GM23338 (cell line): Measurements from ENCODE around the gene MVP. TPM values are rescaled to one million over a fixed set of nuclear protein-coding genes. Genes with fewer than 3 reads are reported as not detected.

Source experiments
- ATAC-seq: fragments of 200-7000 bp; cut with Tn5 transposase; 3 replicates; pipeline ENCODE4 v1.9.1; 2020
- DNase-seq: peaks from one replicate; pipeline ENCODE4 v3.0.0-alpha.2; 2015; ENCODE audit warnings: low spot score
- H2AFZ ChIP-seq: fragments of 200-600 bp; sonication (generic); 2 replicates; pipeline ENCODE4 v1.8.0; 2016; ENCODE audit warnings: antibody characterized with exemption, mild to moderate bottlenecking, moderate library complexity
- H3F3A ChIP-seq: fragments of 200-600 bp; sonication (generic); replicated peaks from 2 replicates; pipeline ENCODE4 v1.8.0; 2017; ENCODE audit warnings: antibody characterized with exemption, mixed run types, low read depth
- H3K27ac ChIP-seq: fragments of 200-600 bp; sonication (generic); 2 replicates; pipeline ENCODE4 v1.6.1; 2016; ENCODE audit warnings: low read depth
- H3K27me3 ChIP-seq: fragments of 200-600 bp; sonication (generic); 2 replicates; pipeline ENCODE4 v1.8.0; 2016; ENCODE audit warnings: mild to moderate bottlenecking, mixed run types, moderate library complexity; ENCODE audit not compliant: insufficient read depth
- H3K36me3 ChIP-seq: fragments of 200-600 bp; sonication (generic); 2 replicates; pipeline ENCODE4 v1.8.0; 2016; ENCODE audit warnings: mild to moderate bottlenecking; ENCODE audit not compliant: insufficient read depth
- H3K4me1 ChIP-seq: fragments of 200-600 bp; sonication (generic); 2 replicates; pipeline ENCODE4 v1.8.0; 2016; ENCODE audit warnings: mild to moderate bottlenecking, moderate library complexity; ENCODE audit not compliant: insufficient read depth
- H3K4me2 ChIP-seq: fragments of 200-600 bp; sonication (generic); 2 replicates; pipeline ENCODE4 v1.7.1; 2017; ENCODE audit warnings: mixed run types
- H3K4me3 ChIP-seq: fragments of 200-600 bp; sonication (generic); 2 replicates; pipeline ENCODE4 v1.6.1; 2016; ENCODE audit warnings: mixed run types
- H3K79me2 ChIP-seq: fragments of 200-600 bp; sonication (generic); replicated peaks from 2 replicates; pipeline ENCODE4 v1.8.0; 2017; ENCODE audit warnings: mild to moderate bottlenecking; ENCODE audit not compliant: insufficient read depth
- H3K9me2 ChIP-seq: fragments of 200-600 bp; sonication (generic); 2 replicates; pipeline ENCODE4 v1.8.0; 2017; ENCODE audit not compliant: insufficient read depth
- H4K20me1 ChIP-seq: fragments of 200-600 bp; sonication (generic); replicated peaks from 2 replicates; pipeline ENCODE4 v1.8.0; 2017; ENCODE audit warnings: mild to moderate bottlenecking; ENCODE audit not compliant: insufficient read depth
- H3K27ac Mint-ChIP-seq: 2 replicates; pipeline ENCODE4 v1.8.0; 2020; ENCODE audit warnings: inconsistent platforms, mild to moderate bottlenecking, moderate library complexity, mixed read lengths
- H3K27me3 Mint-ChIP-seq: 3 replicates; pipeline ENCODE4 v1.8.0; 2022; ENCODE audit warnings: low read depth, mild to moderate bottlenecking, moderate library complexity, mixed read lengths, inconsistent platforms; ENCODE audit not compliant: insufficient read depth, poor library complexity
- H3K36me3 Mint-ChIP-seq: 3 replicates; pipeline ENCODE4 v1.8.0; 2021; ENCODE audit warnings: low read depth, mild to moderate bottlenecking, inconsistent platforms, moderate library complexity, mixed read lengths
- H3K4me1 Mint-ChIP-seq: 3 replicates; pipeline ENCODE4 v1.8.0; 2020; ENCODE audit warnings: mild to moderate bottlenecking, inconsistent platforms, mixed read lengths
- H3K4me3 Mint-ChIP-seq: 3 replicates; pipeline ENCODE4 v1.8.0; 2021; ENCODE audit warnings: moderate library complexity, mild to moderate bottlenecking, inconsistent platforms, mixed read lengths
- H3K9me3 Mint-ChIP-seq: 3 replicates; pipeline ENCODE4 v1.8.0; 2020; ENCODE audit warnings: moderate library complexity, mild to moderate bottlenecking, inconsistent platforms, mixed read lengths
- CREB1 ChIP-seq: fragments of 250-450 bp; sonication (Bioruptor Pico); IDR thresholded peaks from 2 replicates; pipeline ENCODE4 v1.5.0; 2020; ENCODE audit warnings: low read depth, mild to moderate bottlenecking, moderate library complexity
- EZH2 ChIP-seq: fragments of 200-600 bp; sonication (generic); IDR thresholded peaks from one replicate; pipeline ENCODE4 v1.8.0; 2017; ENCODE audit warnings: antibody characterized with exemption, mild to moderate bottlenecking, low read depth; ENCODE audit not compliant: unreplicated experiment
- EZH2phosphoT487 ChIP-seq: fragments of 200-600 bp; sonication (generic); IDR thresholded peaks from one replicate; pipeline ENCODE4 v1.8.1; 2018; ENCODE audit warnings: antibody characterized with exemption; ENCODE audit not compliant: unreplicated experiment
- JUNB ChIP-seq: IDR thresholded peaks from one replicate; pipeline ENCODE4 v1.6.1; 2016; ENCODE audit warnings: antibody characterized with exemption; ENCODE audit not compliant: unreplicated experiment
- NANOG ChIP-seq: IDR thresholded peaks from 2 replicates; pipeline ENCODE4 v1.6.1; 2016; ENCODE audit warnings: antibody characterized with exemption, borderline replicate concordance
- POLR2AphosphoS5 ChIP-seq: IDR thresholded peaks from 2 replicates; pipeline ENCODE4 v1.6.1; 2016; ENCODE audit warnings: antibody characterized with exemption, low read depth
- STAT1 ChIP-seq: IDR thresholded peaks from one replicate; pipeline ENCODE4 v1.6.1; 2016; ENCODE audit warnings: antibody characterized with exemption; ENCODE audit not compliant: unreplicated experiment
- ZNF114 ChIP-seq: fragments of 250-450 bp; sonication (Bioruptor Pico); IDR thresholded peaks from 2 replicates; pipeline ENCODE4 v1.5.0; 2020; ENCODE audit warnings: mild to moderate bottlenecking, moderate library complexity
- ZNF331 ChIP-seq: fragments of 250-450 bp; sonication (Bioruptor Pico); IDR thresholded peaks from 2 replicates; pipeline ENCODE4 v1.5.0; 2020; ENCODE audit warnings: low read depth, mild to moderate bottlenecking, moderate library complexity
- polyA plus RNA-seq: library from polyadenylated mRNA; unstranded; fragments of >200 nt; fragmentation: Nextera tagmentation; extraction: Ambion mirVana; gene quantifications from 2 replicates; pipeline ENCODE4 v1.2.1, GENCODE V29; 2016
- total RNA-seq: library from RNA; depleted of rRNA; stranded (reverse); fragments of >200 nt; shearing (Covaris generic); gene quantifications from 2 replicates; pipeline ENCODE4 v1.2.3, GENCODE V29; 2014
- TF ChIP-seq, protein P1 (sequence below), 2 experiments: fragments of 200-600 bp in 1 of 2; sonication (generic) in 1 of 2; conservative IDR thresholded peaks; 2 replicates each; pipeline versions ENCODE4 v1.5.1 to v1.6.1; 2016 to 2017; ENCODE audit warnings: antibody characterized with exemption in 2 of 2, low read depth in 2 of 2, mild to moderate bottlenecking in 2 of 2, moderate library complexity in 1 of 2
- TF ChIP-seq, protein P2 (sequence below): fragments of 250-450 bp; sonication (Bioruptor Pico); IDR thresholded peaks from 2 replicates; pipeline ENCODE4 v1.5.0; 2020; ENCODE audit warnings: mild to moderate bottlenecking, moderate library complexity
- TF ChIP-seq, protein P3 (sequence below): IDR thresholded peaks from one replicate; pipeline ENCODE4 v1.6.1; 2018; ENCODE audit warnings: antibody characterized with exemption; ENCODE audit not compliant: unreplicated experiment
- TF ChIP-seq, protein P4 (sequence below): IDR thresholded peaks from 2 replicates; pipeline ENCODE4 v1.6.1; 2016; ENCODE audit warnings: antibody characterized with exemption

Gene MVP
- total and polyA plus RNA-seq, 2 experiments from 2014 or later = 1.4 to 3.7 TPM

DNA sequence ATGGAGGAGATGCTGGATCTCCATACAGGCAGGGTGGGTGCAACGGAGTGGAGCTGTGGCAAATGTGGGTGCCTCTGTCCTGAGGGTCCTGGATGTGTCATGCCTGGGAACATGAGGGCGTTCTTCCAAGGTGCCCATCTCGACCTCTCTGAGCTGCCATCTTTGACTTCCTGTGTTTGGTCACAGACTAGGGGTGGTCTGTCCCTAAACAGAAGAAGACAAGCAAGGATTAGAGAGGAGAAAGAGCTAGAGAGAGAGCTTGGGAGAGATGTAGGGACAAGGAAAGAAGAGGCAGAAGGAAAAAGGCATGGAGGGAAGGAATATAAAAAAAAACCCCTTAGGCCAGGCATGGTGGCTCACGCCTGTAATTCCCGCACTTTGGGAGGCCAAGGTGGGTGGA is 45.5 kb upstream of the MVP start:
- H3K4me1 Mint-ChIP-seq = peaks cover 13% of the 10 kb centered on the region
- Histone ChIP-seq H2AFZ (no peak overlapping the region), H3K27ac (no peak overlapping the region), H3K9me2 (peaks cover 5% of the 10 kb centered on the region; the same call in 1 of the 2 replicates), H4K20me1 (no peaks in the 10 kb centered on the region), H3K4me2 (no peak overlapping the region), H3K4me3 (no peak overlapping the region), H3F3A (no peaks in the 10 kb centered on the region), H3K36me3 (no peaks in the 10 kb centered on the region), H3K4me1 (no peaks in the 10 kb centered on the region), H3K79me2 (no peaks in the 10 kb centered on the region), H3K27me3 (no peaks in the 10 kb centered on the region)
- H3K27me3 Mint-ChIP-seq = peaks cover 13% of the 10 kb centered on the region
- TF ChIP-seq EZH2 (no peak), CREB1 (CRISPR knock-in tag) (no peak), STAT1 (no peak), POLR2AphosphoS5 (no peak), NANOG (no peak), JUNB (no peak), EZH2phosphoT487 (no peak), ZNF114 (CRISPR knock-in tag) (no peak), ZNF331 (CRISPR knock-in tag) (no peak)
- TF ChIP-seq, protein P1, sequence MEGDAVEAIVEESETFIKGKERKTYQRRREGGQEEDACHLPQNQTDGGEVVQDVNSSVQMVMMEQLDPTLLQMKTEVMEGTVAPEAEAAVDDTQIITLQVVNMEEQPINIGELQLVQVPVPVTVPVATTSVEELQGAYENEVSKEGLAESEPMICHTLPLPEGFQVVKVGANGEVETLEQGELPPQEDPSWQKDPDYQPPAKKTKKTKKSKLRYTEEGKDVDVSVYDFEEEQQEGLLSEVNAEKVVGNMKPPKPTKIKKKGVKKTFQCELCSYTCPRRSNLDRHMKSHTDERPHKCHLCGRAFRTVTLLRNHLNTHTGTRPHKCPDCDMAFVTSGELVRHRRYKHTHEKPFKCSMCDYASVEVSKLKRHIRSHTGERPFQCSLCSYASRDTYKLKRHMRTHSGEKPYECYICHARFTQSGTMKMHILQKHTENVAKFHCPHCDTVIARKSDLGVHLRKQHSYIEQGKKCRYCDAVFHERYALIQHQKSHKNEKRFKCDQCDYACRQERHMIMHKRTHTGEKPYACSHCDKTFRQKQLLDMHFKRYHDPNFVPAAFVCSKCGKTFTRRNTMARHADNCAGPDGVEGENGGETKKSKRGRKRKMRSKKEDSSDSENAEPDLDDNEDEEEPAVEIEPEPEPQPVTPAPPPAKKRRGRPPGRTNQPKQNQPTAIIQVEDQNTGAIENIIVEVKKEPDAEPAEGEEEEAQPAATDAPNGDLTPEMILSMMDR (conservative IDR thresholded peaks at IDR 0.05; ENCODE audit: low read depth in 2 of 2) = no peak
- TF ChIP-seq, protein P2, sequence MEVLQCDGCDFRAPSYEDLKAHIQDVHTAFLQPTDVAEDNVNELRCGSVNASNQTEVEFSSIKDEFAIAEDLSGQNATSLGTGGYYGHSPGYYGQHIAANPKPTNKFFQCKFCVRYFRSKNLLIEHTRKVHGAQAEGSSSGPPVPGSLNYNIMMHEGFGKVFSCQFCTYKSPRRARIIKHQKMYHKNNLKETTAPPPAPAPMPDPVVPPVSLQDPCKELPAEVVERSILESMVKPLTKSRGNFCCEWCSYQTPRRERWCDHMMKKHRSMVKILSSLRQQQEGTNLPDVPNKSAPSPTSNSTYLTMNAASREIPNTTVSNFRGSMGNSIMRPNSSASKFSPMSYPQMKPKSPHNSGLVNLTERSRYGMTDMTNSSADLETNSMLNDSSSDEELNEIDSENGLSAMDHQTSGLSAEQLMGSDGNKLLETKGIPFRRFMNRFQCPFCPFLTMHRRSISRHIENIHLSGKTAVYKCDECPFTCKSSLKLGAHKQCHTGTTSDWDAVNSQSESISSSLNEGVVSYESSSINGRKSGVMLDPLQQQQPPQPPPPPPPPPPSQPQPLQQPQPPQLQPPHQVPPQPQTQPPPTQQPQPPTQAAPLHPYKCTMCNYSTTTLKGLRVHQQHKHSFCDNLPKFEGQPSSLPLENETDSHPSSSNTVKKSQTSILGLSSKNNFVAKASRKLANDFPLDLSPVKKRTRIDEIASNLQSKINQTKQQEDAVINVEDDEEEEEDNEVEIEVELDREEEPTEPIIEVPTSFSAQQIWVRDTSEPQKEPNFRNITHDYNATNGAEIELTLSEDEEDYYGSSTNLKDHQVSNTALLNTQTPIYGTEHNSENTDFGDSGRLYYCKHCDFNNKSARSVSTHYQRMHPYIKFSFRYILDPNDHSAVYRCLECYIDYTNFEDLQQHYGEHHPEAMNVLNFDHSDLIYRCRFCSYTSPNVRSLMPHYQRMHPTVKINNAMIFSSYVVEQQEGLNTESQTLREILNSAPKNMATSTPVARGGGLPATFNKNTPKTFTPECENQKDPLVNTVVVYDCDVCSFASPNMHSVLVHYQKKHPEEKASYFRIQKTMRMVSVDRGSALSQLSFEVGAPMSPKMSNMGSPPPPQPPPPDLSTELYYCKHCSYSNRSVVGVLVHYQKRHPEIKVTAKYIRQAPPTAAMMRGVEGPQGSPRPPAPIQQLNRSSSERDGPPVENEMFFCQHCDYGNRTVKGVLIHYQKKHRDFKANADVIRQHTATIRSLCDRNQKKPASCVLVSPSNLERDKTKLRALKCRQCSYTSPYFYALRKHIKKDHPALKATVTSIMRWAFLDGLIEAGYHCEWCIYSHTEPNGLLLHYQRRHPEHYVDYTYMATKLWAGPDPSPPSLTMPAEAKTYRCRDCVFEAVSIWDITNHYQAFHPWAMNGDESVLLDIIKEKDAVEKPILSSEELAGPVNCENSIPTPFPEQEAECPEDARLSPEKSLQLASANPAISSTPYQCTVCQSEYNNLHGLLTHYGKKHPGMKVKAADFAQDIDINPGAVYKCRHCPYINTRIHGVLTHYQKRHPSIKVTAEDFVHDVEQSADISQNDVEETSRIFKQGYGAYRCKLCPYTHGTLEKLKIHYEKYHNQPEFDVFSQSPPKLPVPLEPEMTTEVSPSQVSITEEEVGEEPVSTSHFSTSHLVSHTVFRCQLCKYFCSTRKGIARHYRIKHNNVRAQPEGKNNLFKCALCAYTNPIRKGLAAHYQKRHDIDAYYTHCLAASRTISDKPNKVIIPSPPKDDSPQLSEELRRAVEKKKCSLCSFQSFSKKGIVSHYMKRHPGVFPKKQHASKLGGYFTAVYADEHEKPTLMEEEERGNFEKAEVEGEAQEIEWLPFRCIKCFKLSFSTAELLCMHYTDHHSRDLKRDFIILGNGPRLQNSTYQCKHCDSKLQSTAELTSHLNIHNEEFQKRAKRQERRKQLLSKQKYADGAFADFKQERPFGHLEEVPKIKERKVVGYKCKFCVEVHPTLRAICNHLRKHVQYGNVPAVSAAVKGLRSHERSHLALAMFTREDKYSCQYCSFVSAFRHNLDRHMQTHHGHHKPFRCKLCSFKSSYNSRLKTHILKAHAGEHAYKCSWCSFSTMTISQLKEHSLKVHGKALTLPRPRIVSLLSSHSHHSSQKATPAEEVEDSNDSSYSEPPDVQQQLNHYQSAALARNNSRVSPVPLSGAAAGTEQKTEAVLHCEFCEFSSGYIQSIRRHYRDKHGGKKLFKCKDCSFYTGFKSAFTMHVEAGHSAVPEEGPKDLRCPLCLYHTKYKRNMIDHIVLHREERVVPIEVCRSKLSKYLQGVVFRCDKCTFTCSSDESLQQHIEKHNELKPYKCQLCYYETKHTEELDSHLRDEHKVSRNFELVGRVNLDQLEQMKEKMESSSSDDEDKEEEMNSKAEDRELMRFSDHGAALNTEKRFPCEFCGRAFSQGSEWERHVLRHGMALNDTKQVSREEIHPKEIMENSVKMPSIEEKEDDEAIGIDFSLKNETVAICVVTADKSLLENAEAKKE (CRISPR knock-in tag) = no peak
- TF ChIP-seq, protein P3, sequence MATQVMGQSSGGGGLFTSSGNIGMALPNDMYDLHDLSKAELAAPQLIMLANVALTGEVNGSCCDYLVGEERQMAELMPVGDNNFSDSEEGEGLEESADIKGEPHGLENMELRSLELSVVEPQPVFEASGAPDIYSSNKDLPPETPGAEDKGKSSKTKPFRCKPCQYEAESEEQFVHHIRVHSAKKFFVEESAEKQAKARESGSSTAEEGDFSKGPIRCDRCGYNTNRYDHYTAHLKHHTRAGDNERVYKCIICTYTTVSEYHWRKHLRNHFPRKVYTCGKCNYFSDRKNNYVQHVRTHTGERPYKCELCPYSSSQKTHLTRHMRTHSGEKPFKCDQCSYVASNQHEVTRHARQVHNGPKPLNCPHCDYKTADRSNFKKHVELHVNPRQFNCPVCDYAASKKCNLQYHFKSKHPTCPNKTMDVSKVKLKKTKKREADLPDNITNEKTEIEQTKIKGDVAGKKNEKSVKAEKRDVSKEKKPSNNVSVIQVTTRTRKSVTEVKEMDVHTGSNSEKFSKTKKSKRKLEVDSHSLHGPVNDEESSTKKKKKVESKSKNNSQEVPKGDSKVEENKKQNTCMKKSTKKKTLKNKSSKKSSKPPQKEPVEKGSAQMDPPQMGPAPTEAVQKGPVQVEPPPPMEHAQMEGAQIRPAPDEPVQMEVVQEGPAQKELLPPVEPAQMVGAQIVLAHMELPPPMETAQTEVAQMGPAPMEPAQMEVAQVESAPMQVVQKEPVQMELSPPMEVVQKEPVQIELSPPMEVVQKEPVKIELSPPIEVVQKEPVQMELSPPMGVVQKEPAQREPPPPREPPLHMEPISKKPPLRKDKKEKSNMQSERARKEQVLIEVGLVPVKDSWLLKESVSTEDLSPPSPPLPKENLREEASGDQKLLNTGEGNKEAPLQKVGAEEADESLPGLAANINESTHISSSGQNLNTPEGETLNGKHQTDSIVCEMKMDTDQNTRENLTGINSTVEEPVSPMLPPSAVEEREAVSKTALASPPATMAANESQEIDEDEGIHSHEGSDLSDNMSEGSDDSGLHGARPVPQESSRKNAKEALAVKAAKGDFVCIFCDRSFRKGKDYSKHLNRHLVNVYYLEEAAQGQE = no peak
- TF ChIP-seq, protein P4, sequence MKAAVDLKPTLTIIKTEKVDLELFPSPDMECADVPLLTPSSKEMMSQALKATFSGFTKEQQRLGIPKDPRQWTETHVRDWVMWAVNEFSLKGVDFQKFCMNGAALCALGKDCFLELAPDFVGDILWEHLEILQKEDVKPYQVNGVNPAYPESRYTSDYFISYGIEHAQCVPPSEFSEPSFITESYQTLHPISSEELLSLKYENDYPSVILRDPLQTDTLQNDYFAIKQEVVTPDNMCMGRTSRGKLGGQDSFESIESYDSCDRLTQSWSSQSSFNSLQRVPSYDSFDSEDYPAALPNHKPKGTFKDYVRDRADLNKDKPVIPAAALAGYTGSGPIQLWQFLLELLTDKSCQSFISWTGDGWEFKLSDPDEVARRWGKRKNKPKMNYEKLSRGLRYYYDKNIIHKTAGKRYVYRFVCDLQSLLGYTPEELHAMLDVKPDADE = no peak
- H3K36me3 Mint-ChIP-seq = no peaks in the 10 kb centered on the region
- no peak overlapping the region for H3K4me3 Mint-ChIP-seq
- ATAC-seq (no peak), DNase-seq (no peak)
- H3K27ac Mint-ChIP-seq = no peak overlapping the region
- H3K9me3 Mint-ChIP-seq = no peaks in the 10 kb centered on the region; the same call in 2 of the 3 replicates
